PFSK-1 (cell line): ENCODE results near the gene CDR2.

ENCODE experiments used
- FOXP2 ChIP-seq: optimal IDR thresholded peaks from 2 replicates; pipeline ENCODE3; 2011; ENCODE audit warnings: borderline replicate concordance, control low read depth, inconsistent platforms; ENCODE audit not compliant: insufficient read depth; ENCODE audit errors: extremely low read length, extremely low read depth
- POLR2AphosphoS5 ChIP-seq: IDR thresholded peaks from 2 replicates; pipeline ENCODE4 v1.6.1; 2012; ENCODE audit warnings: low read depth, mild to moderate bottlenecking, control low read depth, low read length, moderate library complexity
- SIN3A ChIP-seq: IDR thresholded peaks from 2 replicates; pipeline ENCODE4 v1.6.1; 2012; ENCODE audit warnings: mild to moderate bottlenecking, low read length, moderate library complexity, borderline replicate concordance; ENCODE audit not compliant: insufficient read depth
- TAF1 ChIP-seq: IDR thresholded peaks from 2 replicates; pipeline ENCODE4 v1.6.1; 2012; ENCODE audit warnings: low read length, control low read depth, borderline replicate concordance; ENCODE audit not compliant: insufficient read depth
- TF ChIP-seq, protein P1 (sequence below), 2 experiments: IDR thresholded peaks; 2 replicates each; pipeline versions ENCODE4 v1.6.1 to v1.8.0; 2011 to 2012; ENCODE audit warnings: low read depth in 2 of 2, low read length in 2 of 2, control low read depth in 1 of 2, inconsistent platforms in 1 of 2, mild to moderate bottlenecking in 1 of 2, moderate library complexity in 1 of 2; ENCODE audit not compliant: insufficient read depth in 1 of 2

The CDR2 gene

GRCh38 chr16:22352140-22352539, 22.3 kb downstream of the CDR2 start:
- TF ChIP-seq, protein P1, sequence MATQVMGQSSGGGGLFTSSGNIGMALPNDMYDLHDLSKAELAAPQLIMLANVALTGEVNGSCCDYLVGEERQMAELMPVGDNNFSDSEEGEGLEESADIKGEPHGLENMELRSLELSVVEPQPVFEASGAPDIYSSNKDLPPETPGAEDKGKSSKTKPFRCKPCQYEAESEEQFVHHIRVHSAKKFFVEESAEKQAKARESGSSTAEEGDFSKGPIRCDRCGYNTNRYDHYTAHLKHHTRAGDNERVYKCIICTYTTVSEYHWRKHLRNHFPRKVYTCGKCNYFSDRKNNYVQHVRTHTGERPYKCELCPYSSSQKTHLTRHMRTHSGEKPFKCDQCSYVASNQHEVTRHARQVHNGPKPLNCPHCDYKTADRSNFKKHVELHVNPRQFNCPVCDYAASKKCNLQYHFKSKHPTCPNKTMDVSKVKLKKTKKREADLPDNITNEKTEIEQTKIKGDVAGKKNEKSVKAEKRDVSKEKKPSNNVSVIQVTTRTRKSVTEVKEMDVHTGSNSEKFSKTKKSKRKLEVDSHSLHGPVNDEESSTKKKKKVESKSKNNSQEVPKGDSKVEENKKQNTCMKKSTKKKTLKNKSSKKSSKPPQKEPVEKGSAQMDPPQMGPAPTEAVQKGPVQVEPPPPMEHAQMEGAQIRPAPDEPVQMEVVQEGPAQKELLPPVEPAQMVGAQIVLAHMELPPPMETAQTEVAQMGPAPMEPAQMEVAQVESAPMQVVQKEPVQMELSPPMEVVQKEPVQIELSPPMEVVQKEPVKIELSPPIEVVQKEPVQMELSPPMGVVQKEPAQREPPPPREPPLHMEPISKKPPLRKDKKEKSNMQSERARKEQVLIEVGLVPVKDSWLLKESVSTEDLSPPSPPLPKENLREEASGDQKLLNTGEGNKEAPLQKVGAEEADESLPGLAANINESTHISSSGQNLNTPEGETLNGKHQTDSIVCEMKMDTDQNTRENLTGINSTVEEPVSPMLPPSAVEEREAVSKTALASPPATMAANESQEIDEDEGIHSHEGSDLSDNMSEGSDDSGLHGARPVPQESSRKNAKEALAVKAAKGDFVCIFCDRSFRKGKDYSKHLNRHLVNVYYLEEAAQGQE (IDR thresholded peaks at IDR 0.05; ENCODE audit: insufficient read depth in 1 of 2, low read depth in 2 of 2, low read length in 2 of 2), result no peak
- TF ChIP-seq FOXP2 (no peak), TAF1 (no peak), POLR2AphosphoS5 (no peak), SIN3A (no peak)

GRCh38 chr16:22348291-22348690, 26.1 kb downstream of the CDR2 start:
- no peak for TF ChIP-seq POLR2AphosphoS5
- TF ChIP-seq FOXP2, result no peak
- TF ChIP-seq, protein P1 (IDR thresholded peaks at IDR 0.05; ENCODE audit: insufficient read depth in 1 of 2, low read depth in 2 of 2, low read length in 2 of 2), result no peak
- TF ChIP-seq SIN3A, result no peak

GRCh38 chr16:22347100-22347820, 27.2 kb downstream of the CDR2 start:
- TF ChIP-seq SIN3A, result no peak
- TF ChIP-seq, protein P1 (IDR thresholded peaks at IDR 0.05; ENCODE audit: insufficient read depth in 1 of 2, low read depth in 2 of 2, low read length in 2 of 2), result no peak
- TF ChIP-seq TAF1, result no peak
- TF ChIP-seq POLR2AphosphoS5, result no peak
- no peak for TF ChIP-seq FOXP2

DNA sequence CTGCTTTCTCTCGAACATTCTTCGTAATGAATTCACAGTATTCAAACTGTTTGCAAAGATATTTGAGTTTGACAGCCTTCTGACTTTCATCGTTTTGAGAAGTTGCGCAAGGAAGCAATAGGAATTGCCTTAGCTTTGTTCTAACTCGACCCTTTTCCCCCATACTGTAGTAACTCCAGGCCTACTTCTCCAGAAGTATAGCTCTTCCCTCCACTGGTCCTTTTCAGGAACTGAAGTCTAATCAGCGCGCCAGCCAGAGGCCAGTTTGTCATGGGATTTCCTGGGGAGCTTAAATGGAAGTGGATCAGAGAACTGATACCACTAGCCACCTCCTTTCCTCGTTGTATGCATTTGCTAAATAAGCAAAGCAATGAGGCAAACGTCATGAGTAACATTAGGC, 27.9 kb downstream of the CDR2 start:
- TF ChIP-seq TAF1, result no peak
- TF ChIP-seq SIN3A, result no peak

- TF ChIP-seq POLR2AphosphoS5, result no peak
- no peak for TF ChIP-seq TAF1
- no peak for TF ChIP-seq SIN3A
- TF ChIP-seq, protein P1 (IDR thresholded peaks at IDR 0.05; ENCODE audit: insufficient read depth in 1 of 2, low read depth in 2 of 2, low read length in 2 of 2), result no peak
- no peak for TF ChIP-seq FOXP2
These were observed 32.3 kb downstream of the CDR2 start for GRCh38 chr16:22342082-22342481.
